Measurements from ENCODE around the gene CCL28.

Gene CCL28

DNA sequence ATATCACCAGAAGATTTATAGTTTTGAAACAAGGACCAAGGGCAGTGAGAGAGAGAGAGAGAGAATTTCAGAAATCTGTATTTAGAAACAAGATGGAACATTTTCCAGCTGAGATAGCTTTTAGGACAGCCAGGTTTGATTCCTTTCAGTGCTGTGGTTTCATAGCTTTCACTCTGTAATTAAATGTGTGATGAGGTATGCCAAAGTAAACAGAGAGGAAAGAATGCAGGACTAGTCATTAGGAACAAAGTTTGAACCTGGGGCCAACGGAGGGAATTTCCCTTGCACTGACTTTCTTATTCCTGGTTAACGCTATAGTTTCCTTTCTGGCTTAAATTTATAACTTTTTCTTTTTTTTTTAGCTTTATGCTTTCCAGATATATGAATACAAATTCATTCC is 10.0 kb upstream of the CCL28 start:
- Histone ChIP-seq H3K4me1 (peaks cover 0 to 20% (median 0%) of the 10 kb centered on the region in 4 donors), H3K27me3 (no peaks in the 10 kb centered on the region), H3K36me3 (no peaks in the 10 kb centered on the region), H3K9me3 (no peaks in the 10 kb centered on the region), H3K27ac (no peak overlapping the region), H3K4me3 (no peak overlapping the region)
- no peak for DNase-seq
- TF ChIP-seq, protein P1, sequence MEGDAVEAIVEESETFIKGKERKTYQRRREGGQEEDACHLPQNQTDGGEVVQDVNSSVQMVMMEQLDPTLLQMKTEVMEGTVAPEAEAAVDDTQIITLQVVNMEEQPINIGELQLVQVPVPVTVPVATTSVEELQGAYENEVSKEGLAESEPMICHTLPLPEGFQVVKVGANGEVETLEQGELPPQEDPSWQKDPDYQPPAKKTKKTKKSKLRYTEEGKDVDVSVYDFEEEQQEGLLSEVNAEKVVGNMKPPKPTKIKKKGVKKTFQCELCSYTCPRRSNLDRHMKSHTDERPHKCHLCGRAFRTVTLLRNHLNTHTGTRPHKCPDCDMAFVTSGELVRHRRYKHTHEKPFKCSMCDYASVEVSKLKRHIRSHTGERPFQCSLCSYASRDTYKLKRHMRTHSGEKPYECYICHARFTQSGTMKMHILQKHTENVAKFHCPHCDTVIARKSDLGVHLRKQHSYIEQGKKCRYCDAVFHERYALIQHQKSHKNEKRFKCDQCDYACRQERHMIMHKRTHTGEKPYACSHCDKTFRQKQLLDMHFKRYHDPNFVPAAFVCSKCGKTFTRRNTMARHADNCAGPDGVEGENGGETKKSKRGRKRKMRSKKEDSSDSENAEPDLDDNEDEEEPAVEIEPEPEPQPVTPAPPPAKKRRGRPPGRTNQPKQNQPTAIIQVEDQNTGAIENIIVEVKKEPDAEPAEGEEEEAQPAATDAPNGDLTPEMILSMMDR (IDR thresholded peaks at IDR 0.05) = no peak
- intact Hi-C loops (cut with DNase I; ENCODE audit: low total_unique reads) = no loop called here

DNA sequence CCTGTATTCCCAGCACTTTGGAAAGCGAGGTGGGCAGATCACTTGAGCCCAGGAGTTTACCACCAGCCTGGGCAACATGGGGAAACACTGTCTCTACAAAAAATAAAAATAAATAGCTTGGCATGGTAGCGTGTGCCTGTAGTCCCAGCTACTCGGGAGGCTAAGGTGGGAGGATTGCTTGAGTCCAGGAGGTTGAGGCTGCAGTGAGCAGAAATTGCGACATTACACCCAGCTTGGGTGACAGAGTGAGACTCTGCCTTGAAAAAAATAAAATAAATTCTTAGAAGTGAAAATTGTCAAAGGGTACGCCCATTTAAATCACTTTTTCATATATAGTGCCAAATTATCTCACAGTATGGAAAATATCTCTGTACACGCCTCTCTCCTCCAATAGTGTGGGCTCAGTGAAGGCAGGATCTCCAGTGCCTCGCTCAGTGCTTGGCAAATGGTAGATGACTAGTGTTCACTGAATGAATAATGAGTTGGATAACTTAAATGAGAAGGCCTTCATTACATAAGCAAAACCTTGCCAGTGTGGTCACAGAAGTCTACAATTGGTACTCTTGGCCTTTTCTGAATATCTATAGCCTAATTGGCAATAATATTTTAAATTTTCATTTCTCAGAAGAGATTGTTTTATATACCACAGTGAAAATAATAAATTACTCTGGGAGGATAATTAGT is 9.4 kb upstream of the CCL28 start:
- H3K27ac ChIP-seq = no peak overlapping the region
- TF ChIP-seq, protein P1 (IDR thresholded peaks at IDR 0.05) = no peak

DNA sequence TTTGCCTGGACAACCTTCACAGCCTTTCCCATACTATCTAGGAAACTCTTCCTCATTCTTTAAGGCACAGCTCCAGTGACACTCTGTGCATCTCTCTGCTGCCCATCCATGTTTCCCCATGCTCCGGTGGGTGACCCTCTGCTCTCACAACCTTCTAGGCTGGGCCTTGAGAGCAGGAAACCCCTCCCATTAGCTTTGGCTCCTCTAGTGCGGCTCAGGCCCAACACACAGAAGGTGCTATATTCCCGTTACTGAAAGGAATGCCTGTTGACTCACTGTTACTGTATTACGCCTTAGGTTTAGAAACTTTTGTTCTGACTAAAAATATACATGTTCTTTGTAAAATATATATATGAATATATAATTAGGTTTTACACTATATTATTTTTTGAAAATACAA is 8.1 kb upstream of the CCL28 start:
- no peak for DNase-seq
- H3K27ac ChIP-seq = no peak overlapping the region

More for the DNA sequence above, 9.4 kb upstream of the CCL28 start:
- DNase-seq = no peak
- Histone ChIP-seq H3K36me3 (no peaks in the 10 kb centered on the region), H3K9me3 (no peaks in the 10 kb centered on the region), H3K4me1 (peaks cover 0 to 20% (median 0%) of the 10 kb centered on the region in 4 donors), H3K4me3 (no peak overlapping the region), H3K27me3 (no peaks in the 10 kb centered on the region)
- intact Hi-C loops (cut with DNase I; ENCODE audit: low total_unique reads) = no loop called here

DNA sequence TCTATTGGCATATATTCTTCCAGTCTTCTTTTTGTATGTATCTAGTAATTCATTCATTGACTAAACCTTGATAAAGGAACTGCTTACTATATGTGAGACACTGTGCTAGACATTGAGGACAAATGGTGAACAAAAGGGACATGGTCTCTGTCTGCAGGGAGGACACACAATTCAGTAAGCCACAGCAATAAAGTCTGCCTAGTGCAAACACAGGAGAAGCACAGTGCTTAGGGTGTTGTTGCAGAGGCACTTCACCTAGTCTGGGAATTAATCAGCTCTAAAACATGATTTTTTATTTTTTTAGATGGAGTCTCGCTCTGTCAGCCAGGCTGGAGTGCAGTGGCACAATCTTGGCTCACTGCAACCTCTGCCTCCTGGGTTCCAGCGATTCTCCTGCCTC is 6.4 kb upstream of the CCL28 start:
- intact Hi-C loops (cut with DNase I; ENCODE audit: low total_unique reads) = no loop called here
- no peak overlapping the region for H3K27ac ChIP-seq

More for the DNA sequence above, 8.1 kb upstream of the CCL28 start:
- H3K9me3 ChIP-seq = no peaks in the 10 kb centered on the region
- H3K4me1 ChIP-seq = peaks cover 0 to 12% (median 0%) of the 10 kb centered on the region in 4 donors
- TF ChIP-seq, protein P1 (IDR thresholded peaks at IDR 0.05) = no peak
- intact Hi-C loops (cut with DNase I; ENCODE audit: low total_unique reads) = no loop called here
- H3K27me3 ChIP-seq = no peaks in the 10 kb centered on the region
- H3K4me3 ChIP-seq = no peak overlapping the region
- H3K36me3 ChIP-seq = no peaks in the 10 kb centered on the region

DNA sequence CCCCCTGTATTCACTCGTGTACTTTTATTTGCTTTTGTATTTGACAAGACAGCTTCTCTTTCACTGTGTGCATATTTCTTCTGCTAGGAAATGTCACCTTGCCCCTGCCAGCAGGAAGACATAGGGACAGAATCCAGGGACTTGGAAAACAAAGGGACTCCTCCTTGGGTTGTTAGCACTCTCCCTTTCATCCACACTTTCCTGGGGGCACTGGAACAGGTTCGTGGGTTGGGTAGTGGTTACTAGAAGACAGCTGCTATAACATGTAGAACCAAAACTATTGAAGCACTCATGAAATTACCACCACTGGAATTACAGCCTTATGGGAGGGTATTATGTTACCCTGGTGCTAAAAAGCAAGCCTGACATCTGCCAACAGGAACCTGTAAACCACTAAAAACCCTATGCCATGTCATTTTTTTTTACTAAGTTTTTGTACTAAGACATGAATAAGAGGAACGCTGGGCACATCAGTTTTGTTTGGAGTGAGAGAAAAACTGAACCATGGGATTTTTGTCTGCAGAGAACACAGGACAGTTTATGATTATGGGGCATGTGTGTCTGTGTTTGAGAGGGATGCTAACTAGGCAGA is 4.7 kb upstream of the CCL28 start:
- intact Hi-C loops (cut with DNase I; ENCODE audit: low total_unique reads) = no loop called here
- no peaks in the 10 kb centered on the region for H3K36me3 ChIP-seq
- H3K4me1 ChIP-seq = peaks cover 0 to 6% (median 0%) of the 10 kb centered on the region in 4 donors
- TF ChIP-seq, protein P1 (IDR thresholded peaks at IDR 0.05) = no peak
- DNase-seq = no peak
- no peaks in the 10 kb centered on the region for H3K27me3 ChIP-seq
- no peak overlapping the region for H3K27ac ChIP-seq
- H3K9me3 ChIP-seq = no peaks in the 10 kb centered on the region
- H3K4me3 ChIP-seq = no peak overlapping the region

More for the DNA sequence above, 6.4 kb upstream of the CCL28 start:
- H3K9me3 ChIP-seq = no peaks in the 10 kb centered on the region
- no peaks in the 10 kb centered on the region for H3K27me3 ChIP-seq
- DNase-seq = no peak
- H3K36me3 ChIP-seq = no peaks in the 10 kb centered on the region
- H3K4me3 ChIP-seq = no peak overlapping the region
- TF ChIP-seq, protein P1 (IDR thresholded peaks at IDR 0.05) = no peak
- peaks cover 0 to 12% (median 0%) of the 10 kb centered on the region in 4 donors for H3K4me1 ChIP-seq

All from tibial artery (tissue), 4 donors.